ENCODE measurements around the gene KRTAP2-2. TPM values are rescaled to one million over a fixed set of nuclear protein-coding genes. Genes with fewer than 3 reads are reported as not detected.

KRTAP2-2 gene
- polyA plus RNA-seq, 1 of the 3 experiments (the other 2 are of a cell fraction), result not detected

DNA sequence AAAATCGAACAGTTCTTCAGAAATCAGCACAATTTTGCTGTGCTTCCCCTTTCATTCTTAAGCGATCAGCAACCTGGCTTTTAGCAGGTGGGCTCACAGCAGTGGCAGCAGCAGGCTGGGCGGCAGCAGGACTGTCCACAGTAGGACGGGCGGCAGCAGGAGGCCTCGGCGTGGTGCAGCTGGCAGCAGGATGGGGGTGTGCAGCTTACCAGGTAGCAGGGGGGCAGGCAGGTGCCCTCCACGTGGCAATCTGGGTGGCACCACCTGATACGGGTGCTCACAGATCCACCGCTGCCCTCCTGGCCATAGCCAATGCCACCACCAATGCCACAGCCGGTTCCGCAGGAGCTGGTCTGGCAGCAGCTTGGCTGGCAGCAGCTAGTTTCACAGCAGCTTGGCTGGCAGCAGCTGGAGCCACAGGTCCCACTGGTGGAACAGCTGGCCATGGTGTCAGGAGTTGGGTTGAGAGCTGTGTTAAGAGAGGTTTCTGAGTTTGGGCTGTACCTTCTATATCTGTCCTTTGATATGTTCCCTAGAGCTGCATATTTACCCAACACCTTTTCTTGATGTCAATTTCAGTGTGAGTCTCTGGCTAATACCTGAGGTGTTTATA is 25.3 kb downstream of the KRTAP2-2 start, which contains the start of gene KRTAP1-4:
Gene KRTAP1-4 (minus strand): TSS at position 563 of the 613 bp plus-strand sequence. CDS start 117 bp downstream, at position 446.
- H3K79me2 ChIP-seq (ENCODE audit: insufficient read depth), result no peaks in the 10 kb centered on the region
- H3F3A ChIP-seq (replicated peaks; ENCODE audit: insufficient read depth), result no peaks in the 10 kb centered on the region
- no peak for TF ChIP-seq NRF1 (IDR thresholded peaks at IDR 0.05; ENCODE audit: low read depth, low read length)
- WGBS (ENCODE audit: low lambda C conversion rate), result 5% methylated on average over 7 of the region's 12 CpGs
- H3K9me2 ChIP-seq, result no peaks in the 10 kb centered on the region
- H3K36me3 ChIP-seq (replicated peaks in 1 of 2; ENCODE audit: control insufficient read depth in 1 of 2, insufficient read depth in 2 of 2, low read length in 1 of 2), result no peaks in the 10 kb centered on the region
- H3K4me3 ChIP-seq (ENCODE audit: low read depth in 2 of 2, low read length in 1 of 2), result no peak within 1 kb of the TSS
- no peaks in the 10 kb centered on the region for H3K9me3 ChIP-seq
- H3K4me2 ChIP-seq, result no peak within 1 kb of the TSS
- H4K20me1 ChIP-seq (ENCODE audit: insufficient read depth), result no peaks in the 10 kb centered on the region
- ChIA-PET POLR2A (no interaction called here), CTCF (interaction anchor here (0.8 to 1.6 kb wide), 2 partner anchors 227 to 299 kb away, joined by 3 to 4 read pairs; no protein-coding TSS in a partner anchor)
- no peak within 1 kb of the TSS for H2AFZ ChIP-seq (ENCODE audit: low read depth)
- DNase-seq, result no peak
- H3K9ac ChIP-seq, result no peak within 1 kb of the TSS
- peaks cover 48% of the 10 kb centered on the region for H3K27me3 ChIP-seq (ENCODE audit: insufficient read depth)
- no peak within 1 kb of the TSS for H3K27ac ChIP-seq (ENCODE audit: low read depth in 2 of 2, low read length in 1 of 2)
- no peaks in the 10 kb centered on the region for H3K4me1 ChIP-seq (ENCODE audit: control insufficient read depth in 1 of 2, insufficient read depth in 2 of 2, low read depth in 1 of 2, low read length in 1 of 2)

DNA sequence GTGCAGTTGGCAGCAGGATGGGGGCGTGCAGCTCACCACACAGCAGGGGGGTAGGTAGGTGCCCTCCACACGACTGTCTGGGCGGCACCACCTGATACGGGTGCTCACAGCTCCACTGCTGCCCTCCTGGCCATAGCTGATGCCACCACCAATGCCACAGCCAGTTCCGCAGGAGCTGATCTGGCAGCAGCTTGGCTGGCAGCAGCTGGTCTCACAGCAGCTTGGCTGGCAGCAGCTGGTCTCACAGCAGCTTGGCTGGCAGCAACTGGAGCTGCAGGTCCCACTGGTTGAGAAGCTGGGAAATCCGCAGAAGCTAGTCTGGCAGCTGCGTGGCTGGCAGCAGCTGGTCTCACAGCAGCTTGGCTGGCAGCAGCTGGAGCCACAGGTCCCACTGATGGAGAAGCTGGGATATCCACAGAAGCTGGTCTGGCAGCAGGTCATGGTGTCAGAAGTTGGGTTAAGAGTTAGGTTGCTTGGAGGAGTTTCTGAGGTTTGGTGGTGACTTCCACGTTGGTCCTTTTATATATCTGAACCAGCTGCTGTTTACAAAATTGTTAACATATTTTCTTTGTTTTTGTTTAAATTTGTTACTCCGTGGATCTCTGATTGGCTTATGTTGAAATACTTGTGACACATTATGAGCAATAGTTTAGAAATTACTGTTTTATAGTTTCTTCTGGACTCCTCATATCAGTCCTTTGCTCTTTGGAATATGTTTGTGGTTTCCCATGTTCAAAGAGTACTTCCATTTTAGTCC is 28.1 kb downstream of the KRTAP2-2 start, which contains the start of gene KRTAP1-5:
Gene KRTAP1-5 (minus strand): TSS at position 494 of the 757 bp plus-strand sequence. CDS start 53 bp downstream, at position 441.
- Histone ChIP-seq H3F3A (replicated peaks; ENCODE audit: insufficient read depth) (no peaks in the 10 kb centered on the region), H3K4me2 (no peak within 1 kb of the TSS), H3K4me1 (ENCODE audit: control insufficient read depth in 1 of 2, insufficient read depth in 2 of 2, low read depth in 1 of 2, low read length in 1 of 2) (no peaks in the 10 kb centered on the region), H3K27me3 (ENCODE audit: insufficient read depth) (peaks cover 42% of the 10 kb centered on the region), H3K9me2 (no peaks in the 10 kb centered on the region), H3K4me3 (ENCODE audit: low read depth in 2 of 2, low read length in 1 of 2) (no peak within 1 kb of the TSS), H3K79me2 (ENCODE audit: insufficient read depth) (no peaks in the 10 kb centered on the region), H3K9me3 (no peaks in the 10 kb centered on the region), H3K27ac (ENCODE audit: low read depth in 2 of 2, low read length in 1 of 2) (no peak within 1 kb of the TSS), H3K9ac (no peak within 1 kb of the TSS), H4K20me1 (ENCODE audit: insufficient read depth) (no peaks in the 10 kb centered on the region), H2AFZ (ENCODE audit: low read depth) (no peak within 1 kb of the TSS), H3K36me3 (replicated peaks in 1 of 2; ENCODE audit: control insufficient read depth in 1 of 2, insufficient read depth in 2 of 2, low read length in 1 of 2) (no peaks in the 10 kb centered on the region)
- WGBS (ENCODE audit: low lambda C conversion rate), result 1% methylated on average over 2 of the region's 9 CpGs
- CTCF ChIA-PET, result no interaction called here
- POLR2A ChIA-PET, result no interaction called here
- TF ChIP-seq EP300 (IDR thresholded peaks at IDR 0.05; ENCODE audit: borderline replicate concordance in 1 of 2, low read depth in 1 of 2, low read length in 1 of 2) (no peak), RAD21 (IDR thresholded peaks at IDR 0.05; ENCODE audit: low read length) (no peak), CHD2 (IDR thresholded peaks at IDR 0.05; ENCODE audit: low read length, partially characterized antibody) (no peak)
- TF ChIP-seq, protein P1, sequence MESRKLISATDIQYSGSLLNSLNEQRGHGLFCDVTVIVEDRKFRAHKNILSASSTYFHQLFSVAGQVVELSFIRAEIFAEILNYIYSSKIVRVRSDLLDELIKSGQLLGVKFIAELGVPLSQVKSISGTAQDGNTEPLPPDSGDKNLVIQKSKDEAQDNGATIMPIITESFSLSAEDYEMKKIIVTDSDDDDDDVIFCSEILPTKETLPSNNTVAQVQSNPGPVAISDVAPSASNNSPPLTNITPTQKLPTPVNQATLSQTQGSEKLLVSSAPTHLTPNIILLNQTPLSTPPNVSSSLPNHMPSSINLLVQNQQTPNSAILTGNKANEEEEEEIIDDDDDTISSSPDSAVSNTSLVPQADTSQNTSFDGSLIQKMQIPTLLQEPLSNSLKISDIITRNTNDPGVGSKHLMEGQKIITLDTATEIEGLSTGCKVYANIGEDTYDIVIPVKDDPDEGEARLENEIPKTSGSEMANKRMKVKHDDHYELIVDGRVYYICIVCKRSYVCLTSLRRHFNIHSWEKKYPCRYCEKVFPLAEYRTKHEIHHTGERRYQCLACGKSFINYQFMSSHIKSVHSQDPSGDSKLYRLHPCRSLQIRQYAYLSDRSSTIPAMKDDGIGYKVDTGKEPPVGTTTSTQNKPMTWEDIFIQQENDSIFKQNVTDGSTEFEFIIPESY (IDR thresholded peaks at IDR 0.05; ENCODE audit: borderline replicate concordance, low read depth), result no peak
- TF ChIP-seq, protein P2, sequence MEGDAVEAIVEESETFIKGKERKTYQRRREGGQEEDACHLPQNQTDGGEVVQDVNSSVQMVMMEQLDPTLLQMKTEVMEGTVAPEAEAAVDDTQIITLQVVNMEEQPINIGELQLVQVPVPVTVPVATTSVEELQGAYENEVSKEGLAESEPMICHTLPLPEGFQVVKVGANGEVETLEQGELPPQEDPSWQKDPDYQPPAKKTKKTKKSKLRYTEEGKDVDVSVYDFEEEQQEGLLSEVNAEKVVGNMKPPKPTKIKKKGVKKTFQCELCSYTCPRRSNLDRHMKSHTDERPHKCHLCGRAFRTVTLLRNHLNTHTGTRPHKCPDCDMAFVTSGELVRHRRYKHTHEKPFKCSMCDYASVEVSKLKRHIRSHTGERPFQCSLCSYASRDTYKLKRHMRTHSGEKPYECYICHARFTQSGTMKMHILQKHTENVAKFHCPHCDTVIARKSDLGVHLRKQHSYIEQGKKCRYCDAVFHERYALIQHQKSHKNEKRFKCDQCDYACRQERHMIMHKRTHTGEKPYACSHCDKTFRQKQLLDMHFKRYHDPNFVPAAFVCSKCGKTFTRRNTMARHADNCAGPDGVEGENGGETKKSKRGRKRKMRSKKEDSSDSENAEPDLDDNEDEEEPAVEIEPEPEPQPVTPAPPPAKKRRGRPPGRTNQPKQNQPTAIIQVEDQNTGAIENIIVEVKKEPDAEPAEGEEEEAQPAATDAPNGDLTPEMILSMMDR (IDR thresholded peaks at IDR 0.05), result no peak
- DNase-seq, result no peak
